SH-SY5Y (cell line): ENCODE measurements around the gene C1QBP.

Experiments
- GATA2 ChIP-seq: IDR thresholded peaks from 2 replicates; pipeline ENCODE4 v1.6.1; 2011; ENCODE audit warnings: mild to moderate bottlenecking, low read depth, low read length
- GATA3 ChIP-seq: IDR thresholded peaks from 2 replicates; pipeline ENCODE4 v1.6.1; 2011; ENCODE audit warnings: low read depth, mild to moderate bottlenecking, low read length, moderate library complexity

- no peak for TF ChIP-seq GATA3
- TF ChIP-seq GATA2 = no peak
Observed at GRCh38 chr17:5473906-5474305, 35.0 kb upstream of the C1QBP start.
